ENCODE results near the gene GNAO1. TPM values are rescaled to one million over a fixed set of nuclear protein-coding genes. Genes with fewer than 3 reads are reported as not detected.

GNAO1 gene
- total and polyA plus RNA-seq, 2 of the 13 experiments (the other 11 are each of a cell fraction or from before 2014, with no cell fraction given) = not detected

GRCh38 chr16:56357765-56358322 lies 166.6 kb downstream of the GNAO1 start (continued):
- no peak for TF ChIP-seq NAIF1 (CRISPR knock-in tag; IDR thresholded peaks at IDR 0.05; ENCODE audit: borderline replicate concordance)
- TF ChIP-seq, protein P1, sequence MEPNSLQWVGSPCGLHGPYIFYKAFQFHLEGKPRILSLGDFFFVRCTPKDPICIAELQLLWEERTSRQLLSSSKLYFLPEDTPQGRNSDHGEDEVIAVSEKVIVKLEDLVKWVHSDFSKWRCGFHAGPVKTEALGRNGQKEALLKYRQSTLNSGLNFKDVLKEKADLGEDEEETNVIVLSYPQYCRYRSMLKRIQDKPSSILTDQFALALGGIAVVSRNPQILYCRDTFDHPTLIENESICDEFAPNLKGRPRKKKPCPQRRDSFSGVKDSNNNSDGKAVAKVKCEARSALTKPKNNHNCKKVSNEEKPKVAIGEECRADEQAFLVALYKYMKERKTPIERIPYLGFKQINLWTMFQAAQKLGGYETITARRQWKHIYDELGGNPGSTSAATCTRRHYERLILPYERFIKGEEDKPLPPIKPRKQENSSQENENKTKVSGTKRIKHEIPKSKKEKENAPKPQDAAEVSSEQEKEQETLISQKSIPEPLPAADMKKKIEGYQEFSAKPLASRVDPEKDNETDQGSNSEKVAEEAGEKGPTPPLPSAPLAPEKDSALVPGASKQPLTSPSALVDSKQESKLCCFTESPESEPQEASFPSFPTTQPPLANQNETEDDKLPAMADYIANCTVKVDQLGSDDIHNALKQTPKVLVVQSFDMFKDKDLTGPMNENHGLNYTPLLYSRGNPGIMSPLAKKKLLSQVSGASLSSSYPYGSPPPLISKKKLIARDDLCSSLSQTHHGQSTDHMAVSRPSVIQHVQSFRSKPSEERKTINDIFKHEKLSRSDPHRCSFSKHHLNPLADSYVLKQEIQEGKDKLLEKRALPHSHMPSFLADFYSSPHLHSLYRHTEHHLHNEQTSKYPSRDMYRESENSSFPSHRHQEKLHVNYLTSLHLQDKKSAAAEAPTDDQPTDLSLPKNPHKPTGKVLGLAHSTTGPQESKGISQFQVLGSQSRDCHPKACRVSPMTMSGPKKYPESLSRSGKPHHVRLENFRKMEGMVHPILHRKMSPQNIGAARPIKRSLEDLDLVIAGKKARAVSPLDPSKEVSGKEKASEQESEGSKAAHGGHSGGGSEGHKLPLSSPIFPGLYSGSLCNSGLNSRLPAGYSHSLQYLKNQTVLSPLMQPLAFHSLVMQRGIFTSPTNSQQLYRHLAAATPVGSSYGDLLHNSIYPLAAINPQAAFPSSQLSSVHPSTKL (CRISPR knock-in tag; IDR thresholded peaks at IDR 0.05) = peak; percentile 43; the same call in 1 of the 2 replicates
- TF ChIP-seq MXI1 (IDR thresholded peaks at IDR 0.05; ENCODE audit: borderline replicate concordance, low read depth, low read length) = no peak
- no peak for TF ChIP-seq ATF2 (CRISPR knock-in tag; IDR thresholded peaks at IDR 0.05)
- TF ChIP-seq ZNF343 (CRISPR knock-in tag; IDR thresholded peaks at IDR 0.05) = 0 out of 2 replicates have a peak, but pooled peaks have one; percentile 15
- TF ChIP-seq ZNF256 (CRISPR knock-in tag; conservative IDR thresholded peaks at IDR 0.05) = no peak
- TF ChIP-seq ZFP90 (CRISPR knock-in tag; IDR thresholded peaks at IDR 0.05; ENCODE audit: borderline replicate concordance) = no peak
- TF ChIP-seq, protein P2, sequence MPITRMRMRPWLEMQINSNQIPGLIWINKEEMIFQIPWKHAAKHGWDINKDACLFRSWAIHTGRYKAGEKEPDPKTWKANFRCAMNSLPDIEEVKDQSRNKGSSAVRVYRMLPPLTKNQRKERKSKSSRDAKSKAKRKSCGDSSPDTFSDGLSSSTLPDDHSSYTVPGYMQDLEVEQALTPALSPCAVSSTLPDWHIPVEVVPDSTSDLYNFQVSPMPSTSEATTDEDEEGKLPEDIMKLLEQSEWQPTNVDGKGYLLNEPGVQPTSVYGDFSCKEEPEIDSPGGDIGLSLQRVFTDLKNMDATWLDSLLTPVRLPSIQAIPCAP (CRISPR knock-in tag; IDR thresholded peaks at IDR 0.05; ENCODE audit: low read depth) = no peak
- TF ChIP-seq KLF16 (CRISPR knock-in tag; IDR thresholded peaks at IDR 0.05) = no peak; a peak in 1 of 4 replicates
- TF ChIP-seq ZHX1 (CRISPR knock-in tag; IDR thresholded peaks at IDR 0.05; ENCODE audit: low read depth) = no peak
- TF ChIP-seq ZNF235 (CRISPR knock-in tag; IDR thresholded peaks at IDR 0.05; ENCODE audit: borderline replicate concordance) = no peak
- no peak for TF ChIP-seq LCORL (IDR thresholded peaks at IDR 0.05)
- TF ChIP-seq LCORL (CRISPR knock-in tag; IDR thresholded peaks at IDR 0.05) = peak; percentile 77
- TF ChIP-seq, protein P3, sequence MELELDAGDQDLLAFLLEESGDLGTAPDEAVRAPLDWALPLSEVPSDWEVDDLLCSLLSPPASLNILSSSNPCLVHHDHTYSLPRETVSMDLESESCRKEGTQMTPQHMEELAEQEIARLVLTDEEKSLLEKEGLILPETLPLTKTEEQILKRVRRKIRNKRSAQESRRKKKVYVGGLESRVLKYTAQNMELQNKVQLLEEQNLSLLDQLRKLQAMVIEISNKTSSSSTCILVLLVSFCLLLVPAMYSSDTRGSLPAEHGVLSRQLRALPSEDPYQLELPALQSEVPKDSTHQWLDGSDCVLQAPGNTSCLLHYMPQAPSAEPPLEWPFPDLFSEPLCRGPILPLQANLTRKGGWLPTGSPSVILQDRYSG (CRISPR knock-in tag; IDR thresholded peaks at IDR 0.05) = no peak
- no peak for TF ChIP-seq ZNF776 (CRISPR knock-in tag; IDR thresholded peaks at IDR 0.05)
- no peak for TF ChIP-seq KMT2A (CRISPR knock-in tag; IDR thresholded peaks at IDR 0.05)
- 0 out of 2 replicates have a peak, but pooled peaks have one; percentile 76 for TF ChIP-seq ZNF839 (CRISPR knock-in tag; IDR thresholded peaks at IDR 0.05; ENCODE audit: borderline replicate concordance)
- TF ChIP-seq, protein P4, sequence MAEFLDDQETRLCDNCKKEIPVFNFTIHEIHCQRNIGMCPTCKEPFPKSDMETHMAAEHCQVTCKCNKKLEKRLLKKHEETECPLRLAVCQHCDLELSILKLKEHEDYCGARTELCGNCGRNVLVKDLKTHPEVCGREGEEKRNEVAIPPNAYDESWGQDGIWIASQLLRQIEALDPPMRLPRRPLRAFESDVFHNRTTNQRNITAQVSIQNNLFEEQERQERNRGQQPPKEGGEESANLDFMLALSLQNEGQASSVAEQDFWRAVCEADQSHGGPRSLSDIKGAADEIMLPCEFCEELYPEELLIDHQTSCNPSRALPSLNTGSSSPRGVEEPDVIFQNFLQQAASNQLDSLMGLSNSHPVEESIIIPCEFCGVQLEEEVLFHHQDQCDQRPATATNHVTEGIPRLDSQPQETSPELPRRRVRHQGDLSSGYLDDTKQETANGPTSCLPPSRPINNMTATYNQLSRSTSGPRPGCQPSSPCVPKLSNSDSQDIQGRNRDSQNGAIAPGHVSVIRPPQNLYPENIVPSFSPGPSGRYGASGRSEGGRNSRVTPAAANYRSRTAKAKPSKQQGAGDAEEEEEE (CRISPR knock-in tag; IDR thresholded peaks at IDR 0.05; ENCODE audit: borderline replicate concordance) = no peak

All from HepG2 (cell line).